HepG2 (cell line): ENCODE data around the gene ZFAND3. TPM values are rescaled to one million over a fixed set of nuclear protein-coding genes. Genes with fewer than 3 reads are reported as not detected.

Experiments used
- ATAC-seq: fragments of 200-7000 bp; cut with Tn5 transposase; 3 replicates; pipeline ENCODE4 v1.9.1; 2020; ENCODE audit warnings: mild to moderate bottlenecking, moderate library complexity
- BruUV-seq: library from RNA; stranded (reverse); fragments of 400-500 nt; replicated peaks from 2 replicates; lab custom pipeline; 2021; lab: Mats Ljungman, UMichigan
- CTCF ChIA-PET: fragments of 300-600 bp; formaldehyde crosslinking; extraction: SDS; loops from one replicate; lab custom pipeline; 2021; ENCODE audit warnings: low total read pairs, inconsistent platforms, low intra/inter-chr PET ratio; lab: Yijun Ruan, JAX
- POLR2A ChIA-PET: fragments of 350-600 bp; sonication (Branson Sonifier 250); formaldehyde crosslinking; loops from one replicate; lab custom pipeline; 2020; ENCODE audit warnings: antibody characterized with exemption, inconsistent platforms; lab: Yijun Ruan, JAX
- DNase-seq: peaks from one replicate; pipeline ENCODE4 v3.0.0-alpha.2; 2015; ENCODE audit warnings: low spot score
- FAIRE-seq: peaks from 3 replicates; lab custom pipeline; 2011; peaks lifted over from hg19 to GRCh38; lab: Jason Lieb, UNC
- H2AFZ ChIP-seq: one replicate; pipeline ENCODE4 v1.6.1; 2011; ENCODE audit warnings: low read length, inconsistent platforms
- H3K27ac ChIP-seq: fragments of 300-600 bp; 3 replicates; pipeline ENCODE4 v1.8.0; 2011; ENCODE audit warnings: mixed run types, mild to moderate bottlenecking, mixed read lengths, low read length, inconsistent platforms; ENCODE audit not compliant: insufficient read depth; ENCODE audit errors: extremely low read length
- H3K27me3 ChIP-seq, 2 experiments: fragments of 200-600 bp in 1 of 2; 2 replicates in 1 of 2; 3 replicates in 1 of 2; pipeline versions ENCODE4 v1.6.0 to v1.8.0; 2011; ENCODE audit warnings: low read length in 2 of 2, mild to moderate bottlenecking in 2 of 2, moderate library complexity in 2 of 2, inconsistent platforms in 1 of 2; ENCODE audit not compliant: insufficient read depth in 2 of 2, control insufficient read depth in 1 of 2
- H3K36me3 ChIP-seq, 2 experiments: fragments of 200-600 bp in 1 of 2; replicated peaks in 1 of 2; 2 replicates in 1 of 2; 3 replicates in 1 of 2; pipeline versions ENCODE4 v1.5.1 to v1.8.0; 2011; ENCODE audit warnings: low read length in 2 of 2, inconsistent platforms in 1 of 2; ENCODE audit not compliant: insufficient read depth in 2 of 2, control insufficient read depth in 1 of 2
- H3K4me1 ChIP-seq: 2 replicates; pipeline ENCODE4 v1.5.1; 2012; ENCODE audit warnings: low read length, inconsistent platforms; ENCODE audit not compliant: insufficient read depth
- H3K4me2 ChIP-seq: 2 replicates; pipeline ENCODE4 v1.6.0; 2011; ENCODE audit warnings: low read depth, low read length, inconsistent platforms
- H3K4me3 ChIP-seq, 3 experiments: fragments of 200-600 bp in 1 of 3; sonication (generic), shearing (Covaris generic) in 1 of 3; replicated peaks in 1 of 3; 2 replicates each; pipeline ENCODE4 v1.5.1; 2011 to 2016; ENCODE audit warnings: low read length in 3 of 3, inconsistent platforms in 2 of 3, low read depth in 2 of 3, mild to moderate bottlenecking in 2 of 3, control low read depth in 1 of 3, mixed read lengths in 1 of 3; ENCODE audit not compliant: insufficient read depth in 1 of 3
- H3K79me2 ChIP-seq: one replicate; pipeline ENCODE4 v1.6.1; 2011; ENCODE audit warnings: low read length, inconsistent platforms; ENCODE audit not compliant: insufficient read depth
- H3K9ac ChIP-seq: 2 replicates; pipeline ENCODE4 v1.6.0; 2011; ENCODE audit warnings: mild to moderate bottlenecking, low read depth, low read length, inconsistent platforms; ENCODE audit not compliant: insufficient read depth
- H3K9me3 ChIP-seq: 2 replicates; pipeline ENCODE4 v1.5.1; 2012; ENCODE audit warnings: mild to moderate bottlenecking, low read length
- H4K20me1 ChIP-seq: 2 replicates; pipeline ENCODE4 v1.6.0; 2011; ENCODE audit warnings: inconsistent platforms, mild to moderate bottlenecking, low read length, moderate library complexity; ENCODE audit not compliant: insufficient read depth
- GZF1 ChIP-seq: sonication (generic); formaldehyde crosslinking; IDR thresholded peaks from 2 replicates; pipeline ENCODE4 v1.5.1; 2020; ENCODE audit warnings: mild to moderate bottlenecking, missing genetic modification reagents
- NR3C1 ChIP-seq: sonication (generic); formaldehyde crosslinking; IDR thresholded peaks from 2 replicates; pipeline ENCODE4 v1.4.0; 2020; ENCODE audit warnings: missing genetic modification reagents
- RBM39 ChIP-seq: fragments of 200-400 bp; formaldehyde crosslinking; IDR thresholded peaks from one replicate; pipeline ENCODE4 v1.6.1; 2018; ENCODE audit warnings: antibody characterized with exemption, mild to moderate bottlenecking, low read depth, low read length; ENCODE audit not compliant: poor library complexity, severe bottlenecking
- RFX5 ChIP-seq: IDR thresholded peaks from 2 replicates; pipeline ENCODE4 v1.6.1; 2011; ENCODE audit warnings: low read depth, low read length, improper control_type of control experiment
- TBL1XR1 ChIP-seq: fragments of 150-350 bp; IDR thresholded peaks from 2 replicates; pipeline ENCODE4 v1.6.1; 2014; ENCODE audit warnings: borderline replicate concordance, low read length; ENCODE audit not compliant: partially characterized antibody
- ZNF335 ChIP-seq: sonication (generic); formaldehyde crosslinking; IDR thresholded peaks from 2 replicates; pipeline ENCODE4 v1.4.0; 2020; ENCODE audit warnings: missing genetic modification reagents
- ZNF350 ChIP-seq: sonication (generic); formaldehyde crosslinking; IDR thresholded peaks from 2 replicates; pipeline ENCODE4 v1.4.0; 2020; ENCODE audit warnings: mild to moderate bottlenecking, low read depth, missing genetic modification reagents, borderline replicate concordance
- ZNF432 ChIP-seq: sonication (generic); formaldehyde crosslinking; IDR thresholded peaks from 2 replicates; pipeline ENCODE4 v1.5.0; 2020; ENCODE audit warnings: missing genetic modification reagents, mild to moderate bottlenecking, borderline replicate concordance
- ZNF460 ChIP-seq: sonication (generic); formaldehyde crosslinking; IDR thresholded peaks from 2 replicates; pipeline ENCODE4 v1.5.1; 2020; ENCODE audit warnings: missing genetic modification reagents, mild to moderate bottlenecking, borderline replicate concordance
- ZNF780A ChIP-seq: sonication (generic); formaldehyde crosslinking; IDR thresholded peaks from 2 replicates; pipeline ENCODE4 v1.8.0; 2022; ENCODE audit warnings: mild to moderate bottlenecking, missing genetic modification reagents, moderate library complexity
- WGBS: methylation state at CpG from one replicate; pipeline ENCODE4 v1.1.6; 2017; ENCODE audit warnings: low lambda C conversion rate; 5-methylcytosine and 5-hydroxymethylcytosine counted together
- in situ Hi-C: cut with HindIII; loops from 2 replicates; pipeline ENCODE4 v1.10.0; 2017; ENCODE audit warnings: low pct_unique_long_range_greater_than_20kb; ENCODE audit not compliant: extremely low pct_ligation_motif_present
- intact Hi-C: fragments of 100-400 bp; cut with micrococcal nuclease; formaldehyde crosslinking; loops from one replicate; pipeline ENCODE4 v1.10.0; 2022; ENCODE audit not compliant: unreplicated experiment
- polyA plus RNA-seq, 8 experiments: library from polyadenylated mRNA; depleted of rRNA in 3 of 8; stranded (reverse) in 7 of 8; unstranded in 1 of 8; fragments of >200 nt; fragmentation: Illumina TruSeq in 4 of 8; extraction: Trizol in 4 of 8; gene quantifications; 2 replicates each; pipeline versions ENCODE4 v1.2.1 to v1.2.3, GENCODE V29; 2011 to 2016; ENCODE audit warnings: low read depth in 4 of 8, missing spikeins in 1 of 8, mixed read lengths in 1 of 8; ENCODE audit not compliant: insufficient read depth in 1 of 8
- total RNA-seq, 5 experiments: library from RNA; depleted of rRNA; stranded (reverse); fragments of >200 nt; fragmentation: Illumina TruSeq; extraction: Trizol; gene quantifications; 2 replicates each; pipeline ENCODE4 v1.2.3, GENCODE V29; 2016; ENCODE audit warnings: low read depth in 1 of 5
- TF ChIP-seq, protein P1 (sequence below): sonication (generic); formaldehyde crosslinking; IDR thresholded peaks from 2 replicates; pipeline ENCODE4 v1.5.1; 2020; ENCODE audit warnings: missing genetic modification reagents, mild to moderate bottlenecking, borderline replicate concordance
- TF ChIP-seq, protein P2 (sequence below): IDR thresholded peaks from 2 replicates; pipeline ENCODE4 v1.4.0; 2020; ENCODE audit warnings: mild to moderate bottlenecking, missing genetic modification reagents
- TF ChIP-seq, protein P3 (sequence below): sonication (generic); formaldehyde crosslinking; IDR thresholded peaks from 2 replicates; pipeline ENCODE4 v1.5.0; 2020; ENCODE audit warnings: mild to moderate bottlenecking, missing genetic modification reagents
- TF ChIP-seq, protein P4 (sequence below): sonication (generic); formaldehyde crosslinking; IDR thresholded peaks from 2 replicates; pipeline ENCODE4 v1.8.0; 2022; ENCODE audit warnings: mild to moderate bottlenecking, missing genetic modification reagents, borderline replicate concordance

ZFAND3 gene
- total and polyA plus RNA-seq, 2 of the 13 experiments (the other 11 are each of a cell fraction or from before 2014, with no cell fraction given): 16.4 to 17.1 TPM

DNA sequence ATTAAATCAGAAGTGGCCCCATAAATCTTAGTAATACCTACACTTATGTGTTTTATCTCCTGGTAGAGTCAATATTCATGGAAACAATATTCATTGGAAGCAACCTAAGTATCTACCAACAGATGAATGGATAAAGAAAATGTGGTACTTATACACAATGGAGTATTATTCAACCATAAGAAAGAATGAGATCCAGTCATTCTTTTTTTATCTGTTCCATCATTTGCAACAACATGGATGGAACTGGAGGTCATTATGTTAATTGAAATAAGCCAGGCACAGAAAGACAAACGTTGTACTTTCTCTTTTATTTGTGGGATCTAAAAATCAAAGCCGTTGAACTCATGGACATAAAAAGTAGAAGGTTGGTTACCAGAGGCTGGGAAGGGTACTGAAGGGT is 268.5 kb downstream of the ZFAND3 start:
- intact Hi-C loops: no loop called here
- no peak for ATAC-seq
- no peak overlapping the region for H3K27ac ChIP-seq
- H3K9ac ChIP-seq: no peak overlapping the region
- H3K27me3 ChIP-seq: no peaks in the 10 kb centered on the region
- no peak overlapping the region for H3K4me3 ChIP-seq
- H3K36me3 ChIP-seq: peaks cover 2 to 17% of the 10 kb centered on the region in 2 experiments; a peak in 4 of 5 replicates
- H3K79me2 ChIP-seq: no peaks in the 10 kb centered on the region
- ChIA-PET CTCF (no interaction called here), POLR2A (no interaction called here)
- 89% methylated on average over 2 of the region's 2 CpGs for WGBS
- no peak overlapping the region for H3K4me2 ChIP-seq
- no peaks in the 10 kb centered on the region for H3K4me1 ChIP-seq
- H3K9me3 ChIP-seq: no peaks in the 10 kb centered on the region
- H2AFZ ChIP-seq: no peak overlapping the region
- in situ Hi-C loops: no loop called here
- DNase-seq: no peak
- FAIRE-seq: no peak
- no peaks in the 10 kb centered on the region for H4K20me1 ChIP-seq
- no TSS peak for BruUV-seq
- TF ChIP-seq, protein P1, sequence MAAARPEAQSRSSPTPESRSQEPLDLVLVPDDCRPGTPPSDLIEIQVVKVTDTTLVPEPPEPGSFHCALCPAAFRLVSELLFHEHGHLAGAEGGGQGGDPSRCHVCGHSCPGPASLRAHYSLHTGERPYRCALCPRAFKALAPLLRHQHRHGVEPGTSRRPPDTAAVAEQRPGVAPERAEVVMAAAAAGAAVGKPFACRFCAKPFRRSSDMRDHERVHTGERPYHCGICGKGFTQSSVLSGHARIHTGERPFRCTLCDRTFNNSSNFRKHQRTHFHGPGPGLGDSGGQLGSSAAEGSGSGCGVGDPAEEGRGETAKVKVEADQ (CRISPR knock-in tag): no peak
- no peak for TF ChIP-seq RFX5
- TF ChIP-seq, protein P2, sequence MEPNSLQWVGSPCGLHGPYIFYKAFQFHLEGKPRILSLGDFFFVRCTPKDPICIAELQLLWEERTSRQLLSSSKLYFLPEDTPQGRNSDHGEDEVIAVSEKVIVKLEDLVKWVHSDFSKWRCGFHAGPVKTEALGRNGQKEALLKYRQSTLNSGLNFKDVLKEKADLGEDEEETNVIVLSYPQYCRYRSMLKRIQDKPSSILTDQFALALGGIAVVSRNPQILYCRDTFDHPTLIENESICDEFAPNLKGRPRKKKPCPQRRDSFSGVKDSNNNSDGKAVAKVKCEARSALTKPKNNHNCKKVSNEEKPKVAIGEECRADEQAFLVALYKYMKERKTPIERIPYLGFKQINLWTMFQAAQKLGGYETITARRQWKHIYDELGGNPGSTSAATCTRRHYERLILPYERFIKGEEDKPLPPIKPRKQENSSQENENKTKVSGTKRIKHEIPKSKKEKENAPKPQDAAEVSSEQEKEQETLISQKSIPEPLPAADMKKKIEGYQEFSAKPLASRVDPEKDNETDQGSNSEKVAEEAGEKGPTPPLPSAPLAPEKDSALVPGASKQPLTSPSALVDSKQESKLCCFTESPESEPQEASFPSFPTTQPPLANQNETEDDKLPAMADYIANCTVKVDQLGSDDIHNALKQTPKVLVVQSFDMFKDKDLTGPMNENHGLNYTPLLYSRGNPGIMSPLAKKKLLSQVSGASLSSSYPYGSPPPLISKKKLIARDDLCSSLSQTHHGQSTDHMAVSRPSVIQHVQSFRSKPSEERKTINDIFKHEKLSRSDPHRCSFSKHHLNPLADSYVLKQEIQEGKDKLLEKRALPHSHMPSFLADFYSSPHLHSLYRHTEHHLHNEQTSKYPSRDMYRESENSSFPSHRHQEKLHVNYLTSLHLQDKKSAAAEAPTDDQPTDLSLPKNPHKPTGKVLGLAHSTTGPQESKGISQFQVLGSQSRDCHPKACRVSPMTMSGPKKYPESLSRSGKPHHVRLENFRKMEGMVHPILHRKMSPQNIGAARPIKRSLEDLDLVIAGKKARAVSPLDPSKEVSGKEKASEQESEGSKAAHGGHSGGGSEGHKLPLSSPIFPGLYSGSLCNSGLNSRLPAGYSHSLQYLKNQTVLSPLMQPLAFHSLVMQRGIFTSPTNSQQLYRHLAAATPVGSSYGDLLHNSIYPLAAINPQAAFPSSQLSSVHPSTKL (CRISPR knock-in tag): no peak
- no peak for TF ChIP-seq ZNF335 (CRISPR knock-in tag)
- no peak for TF ChIP-seq TBL1XR1
- TF ChIP-seq ZNF460 (CRISPR knock-in tag): no peak
- no peak for TF ChIP-seq ZNF432 (CRISPR knock-in tag)
- no peak for TF ChIP-seq ZNF780A (CRISPR knock-in tag)
- TF ChIP-seq, protein P3, sequence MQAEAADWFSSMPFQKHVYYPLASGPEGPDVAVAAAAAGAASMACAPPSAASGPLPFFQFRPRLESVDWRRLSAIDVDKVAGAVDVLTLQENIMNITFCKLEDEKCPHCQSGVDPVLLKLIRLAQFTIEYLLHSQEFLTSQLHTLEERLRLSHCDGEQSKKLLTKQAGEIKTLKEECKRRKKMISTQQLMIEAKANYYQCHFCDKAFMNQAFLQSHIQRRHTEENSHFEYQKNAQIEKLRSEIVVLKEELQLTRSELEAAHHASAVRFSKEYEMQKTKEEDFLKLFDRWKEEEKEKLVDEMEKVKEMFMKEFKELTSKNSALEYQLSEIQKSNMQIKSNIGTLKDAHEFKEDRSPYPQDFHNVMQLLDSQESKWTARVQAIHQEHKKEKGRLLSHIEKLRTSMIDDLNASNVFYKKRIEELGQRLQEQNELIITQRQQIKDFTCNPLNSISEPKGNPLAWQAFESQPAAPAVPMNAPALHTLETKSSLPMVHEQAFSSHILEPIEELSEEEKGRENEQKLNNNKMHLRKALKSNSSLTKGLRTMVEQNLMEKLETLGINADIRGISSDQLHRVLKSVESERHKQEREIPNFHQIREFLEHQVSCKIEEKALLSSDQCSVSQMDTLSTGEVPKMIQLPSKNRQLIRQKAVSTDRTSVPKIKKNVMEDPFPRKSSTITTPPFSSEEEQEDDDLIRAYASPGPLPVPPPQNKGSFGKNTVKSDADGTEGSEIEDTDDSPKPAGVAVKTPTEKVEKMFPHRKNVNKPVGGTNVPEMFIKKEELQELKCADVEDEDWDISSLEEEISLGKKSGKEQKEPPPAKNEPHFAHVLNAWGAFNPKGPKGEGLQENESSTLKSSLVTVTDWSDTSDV (CRISPR knock-in tag): no peak
- TF ChIP-seq ZNF350 (CRISPR knock-in tag): no peak
- no peak for TF ChIP-seq GZF1
- TF ChIP-seq NR3C1 (CRISPR knock-in tag): no peak
- TF ChIP-seq, protein P4, sequence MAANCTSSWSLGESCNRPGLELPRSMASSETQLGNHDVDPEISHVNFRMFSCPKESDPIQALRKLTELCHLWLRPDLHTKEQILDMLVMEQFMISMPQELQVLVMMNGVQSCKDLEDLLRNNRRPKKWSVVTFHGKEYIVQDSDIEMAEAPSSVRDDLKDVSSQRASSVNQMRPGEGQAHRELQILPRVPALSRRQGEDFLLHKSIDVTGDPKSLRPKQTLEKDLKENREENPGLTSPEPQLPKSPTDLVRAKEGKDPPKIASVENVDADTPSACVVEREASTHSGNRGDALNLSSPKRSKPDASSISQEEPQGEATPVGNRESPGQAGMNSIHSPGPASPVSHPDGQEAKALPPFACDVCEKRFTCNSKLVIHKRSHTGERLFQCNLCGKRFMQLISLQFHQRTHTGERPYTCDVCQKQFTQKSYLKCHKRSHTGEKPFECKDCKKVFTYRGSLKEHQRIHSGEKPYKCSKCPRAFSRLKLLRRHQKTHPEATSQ (CRISPR knock-in tag): no peak
- TF ChIP-seq RBM39: no peak
